Measurements from ENCODE around the gene FBXO4. TPM values are rescaled to one million over a fixed set of nuclear protein-coding genes. Genes with fewer than 3 reads are reported as not detected.
"Not testable (repeated sequence)": the region's sequence is repeated elsewhere in the genome, so short reads cannot be mapped to it uniquely, and the experiment has no call there.

The FBXO4 gene
- total RNA-seq, 2 experiments from 2014 or later, result 13.0 to 15.3 TPM

DNA sequence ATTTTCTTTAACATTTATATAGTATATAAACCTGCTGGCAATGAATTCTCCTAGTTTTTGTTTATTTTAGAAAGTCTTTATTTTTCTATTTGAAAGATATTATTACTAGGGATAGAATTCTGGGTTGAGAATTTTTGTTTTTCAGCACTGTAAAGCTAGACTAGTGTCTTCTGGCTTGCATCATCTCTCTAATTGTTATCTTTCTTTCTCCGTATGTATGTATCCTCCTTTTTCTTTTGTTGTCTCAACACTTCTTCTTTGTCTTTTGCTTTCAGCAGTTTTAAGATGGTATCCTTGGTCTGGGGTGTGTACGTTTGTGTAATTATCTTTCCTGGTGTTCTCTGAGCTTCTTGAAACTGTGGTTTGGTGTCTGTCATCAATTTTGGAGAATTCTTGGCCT, 48.8 kb downstream of the FBXO4 start:
- no peak for ATAC-seq (ENCODE audit: low read depth)
- H3K4me1 Mint-ChIP-seq, result no peaks in the 10 kb centered on the region

DNA sequence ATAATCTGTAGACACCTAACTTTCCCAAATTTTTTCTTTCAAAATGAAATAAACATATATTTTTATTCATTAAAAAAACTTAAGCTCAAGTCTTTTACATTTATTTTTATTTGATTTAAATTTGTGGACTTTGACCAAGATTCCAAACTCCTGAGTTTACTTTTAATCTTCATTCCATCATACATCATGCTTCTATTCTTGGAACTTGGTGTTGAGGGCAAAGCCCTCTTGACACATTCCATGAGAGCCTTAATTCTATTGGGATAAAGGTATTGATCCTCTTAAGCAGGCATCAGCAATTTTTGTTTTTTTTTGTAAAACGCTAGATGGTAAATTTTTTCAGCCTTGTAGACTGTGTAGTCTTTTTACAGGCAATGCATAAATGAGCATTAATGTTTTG, 53.6 kb downstream of the FBXO4 start:
- no peak overlapping the region for H3K4me3 Mint-ChIP-seq
- ATAC-seq (ENCODE audit: low read depth), result no peak
- H3K27me3 Mint-ChIP-seq, result peaks cover 4% of the 10 kb centered on the region
- H3K4me1 Mint-ChIP-seq, result no peaks in the 10 kb centered on the region
- peaks cover 3% of the 10 kb centered on the region for H3K9me3 Mint-ChIP-seq
- no peaks in the 10 kb centered on the region for H3K36me3 Mint-ChIP-seq
- DNase-seq, result no peak
- H3K27ac Mint-ChIP-seq, result no peak overlapping the region
- POLR2A ChIA-PET, result no interaction called here

More for the DNA sequence above, 48.8 kb downstream of the FBXO4 start:
- Mint-ChIP-seq H3K27ac (no peak overlapping the region), H3K9me3 (peaks cover 3% of the 10 kb centered on the region), H3K27me3 (peaks cover 2% of the 10 kb centered on the region), H3K36me3 (no peaks in the 10 kb centered on the region), H3K4me3 (no peak overlapping the region)
- no peak for DNase-seq
- POLR2A ChIA-PET, result no interaction called here

DNA sequence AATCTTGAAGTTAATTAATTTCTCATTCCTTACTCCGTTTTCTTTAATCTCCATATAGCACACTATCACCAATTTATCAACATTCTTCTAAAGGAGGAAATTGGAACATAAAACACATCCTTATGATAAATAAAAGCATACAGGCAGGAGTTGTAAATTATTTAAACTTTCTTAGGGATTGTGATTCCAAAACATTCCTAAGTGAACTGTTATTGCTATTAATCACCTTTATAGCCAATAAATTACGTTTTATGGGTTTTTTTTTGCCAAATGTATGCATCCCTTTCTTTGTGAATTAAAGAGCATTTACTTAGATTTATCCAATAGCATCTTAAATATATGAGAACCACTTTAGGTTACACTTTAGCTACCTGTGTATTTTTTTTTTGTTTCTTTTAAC, 55.3 kb downstream of the FBXO4 start:
- Mint-ChIP-seq H3K4me3 (no peak overlapping the region), H3K27ac (no peak overlapping the region), H3K36me3 (no peaks in the 10 kb centered on the region), H3K4me1 (no peaks in the 10 kb centered on the region), H3K9me3 (peaks cover 3% of the 10 kb centered on the region), H3K27me3 (peaks cover 7% of the 10 kb centered on the region)
- POLR2A ChIA-PET, result no interaction called here
- no peak for DNase-seq
- ATAC-seq (ENCODE audit: low read depth), result no peak

DNA sequence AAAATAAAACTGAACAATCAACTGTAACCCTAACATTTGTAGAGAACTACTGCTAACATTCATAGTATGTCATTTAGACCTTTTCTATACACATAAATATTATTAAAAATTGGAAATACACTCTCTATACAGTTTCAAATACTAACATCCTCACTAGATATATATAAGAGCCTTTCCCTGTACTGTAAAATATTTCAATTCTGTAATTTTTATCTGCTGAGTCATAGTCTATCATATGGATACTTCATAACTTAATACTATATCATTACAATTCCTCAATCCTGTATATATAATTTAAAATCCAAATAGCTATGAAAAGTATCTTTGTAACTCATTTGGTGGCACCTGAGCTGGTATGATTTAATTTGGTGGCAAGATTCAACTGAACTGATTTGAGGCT, 55.8 kb downstream of the FBXO4 start:
- Mint-ChIP-seq H3K27ac (no peak overlapping the region), H3K9me3 (peaks cover 3% of the 10 kb centered on the region), H3K36me3 (no peaks in the 10 kb centered on the region), H3K4me3 (no peak overlapping the region), H3K4me1 (no peaks in the 10 kb centered on the region), H3K27me3 (peaks cover 7% of the 10 kb centered on the region)
- no peak for DNase-seq
- ATAC-seq (ENCODE audit: low read depth), result no peak
- POLR2A ChIA-PET, result no interaction called here

DNA sequence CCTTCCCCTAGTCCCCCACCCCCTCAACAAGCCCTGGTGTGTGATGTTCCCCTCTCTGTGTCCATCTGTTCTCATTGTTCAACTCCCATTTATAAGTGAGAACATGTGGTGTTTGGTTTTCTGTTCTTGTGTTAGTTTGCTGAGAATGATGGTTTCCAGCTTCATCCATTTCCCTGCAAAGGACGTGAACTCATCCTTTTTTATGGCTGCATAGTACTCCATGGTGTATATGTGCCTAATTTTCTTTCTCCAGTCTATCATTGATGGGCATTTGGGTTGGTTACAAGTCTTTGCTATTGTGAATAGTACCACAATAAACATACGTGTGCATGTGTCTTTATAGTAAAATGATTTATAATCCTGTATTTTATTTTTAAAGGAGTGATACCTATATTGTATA, 57.8 kb downstream of the FBXO4 start:
- H3K27me3 Mint-ChIP-seq; H3K36me3 Mint-ChIP-seq; ATAC-seq (ENCODE audit: low read depth); DNase-seq; H3K27ac Mint-ChIP-seq; POLR2A ChIA-PET; H3K4me1 Mint-ChIP-seq; H3K4me3 Mint-ChIP-seq; H3K9me3 Mint-ChIP-seq: not testable (repeated sequence)

DNA sequence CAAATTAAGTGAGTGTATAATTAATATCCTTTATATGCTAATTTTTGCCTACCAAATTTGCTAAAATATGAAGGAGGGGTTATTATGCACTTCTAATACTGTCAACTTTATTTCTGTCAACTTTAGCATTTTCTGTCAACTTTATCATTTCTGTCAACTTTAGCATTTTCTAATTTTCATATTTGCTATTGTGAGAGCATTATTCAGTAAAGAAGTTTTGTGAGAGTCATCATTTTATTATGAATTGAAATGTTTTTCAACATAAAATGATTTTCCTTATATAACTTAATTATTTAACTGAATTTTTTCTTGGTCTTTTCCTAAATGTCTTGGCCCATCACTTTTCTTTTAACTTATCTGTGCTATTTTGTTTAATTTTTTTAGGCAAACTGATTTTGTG, 58.2 kb downstream of the FBXO4 start:
- no peak overlapping the region for H3K27ac Mint-ChIP-seq
- peaks cover 3% of the 10 kb centered on the region for H3K9me3 Mint-ChIP-seq
- POLR2A ChIA-PET, result no interaction called here
- H3K4me3 Mint-ChIP-seq, result no peak overlapping the region
- ATAC-seq (ENCODE audit: low read depth) (no peak), DNase-seq (no peak)
- H3K27me3 Mint-ChIP-seq, result peaks cover 9% of the 10 kb centered on the region
- H3K4me1 Mint-ChIP-seq, result no peaks in the 10 kb centered on the region
- no peaks in the 10 kb centered on the region for H3K36me3 Mint-ChIP-seq

DNA sequence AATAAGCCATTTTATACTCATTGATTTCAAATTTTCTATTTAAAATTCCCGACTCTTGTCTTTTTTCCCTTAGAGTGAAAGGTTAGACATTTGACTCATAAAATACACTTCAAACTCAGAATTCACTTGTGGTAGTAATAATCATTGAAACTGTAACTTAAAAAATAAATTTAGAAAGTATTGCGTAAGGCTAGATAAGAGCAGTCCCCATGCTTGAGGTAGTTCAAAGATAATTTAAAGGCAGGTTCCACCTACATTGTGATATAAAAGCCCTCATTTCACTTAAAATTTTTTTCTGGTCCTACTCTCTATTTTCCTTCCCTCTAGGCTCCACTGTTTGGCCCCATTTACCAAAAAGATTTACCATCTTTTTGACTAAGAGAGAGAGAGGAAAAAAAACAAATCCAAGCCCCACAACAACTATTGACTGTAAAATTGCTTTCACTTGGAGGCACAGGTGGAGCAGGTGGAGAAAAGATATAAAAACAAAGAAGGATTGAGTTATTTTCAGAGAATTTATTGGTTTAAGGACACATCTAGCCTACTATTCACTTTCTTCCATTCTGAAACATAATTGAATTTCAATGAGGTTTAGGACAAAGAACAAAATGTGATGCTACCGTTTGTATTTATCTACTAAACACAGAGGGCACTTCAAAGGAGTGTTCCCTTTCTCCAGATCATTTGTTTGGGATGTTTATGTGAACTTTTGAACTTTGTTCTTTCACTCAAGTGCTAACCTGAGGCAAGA, 61.0 kb downstream of the FBXO4 start:
- peaks cover 9% of the 10 kb centered on the region for H3K27me3 Mint-ChIP-seq
- no peaks in the 10 kb centered on the region for H3K4me1 Mint-ChIP-seq
- H3K9me3 Mint-ChIP-seq, result peaks cover 3% of the 10 kb centered on the region
- POLR2A ChIA-PET, result no interaction called here
- H3K4me3 Mint-ChIP-seq, result no peak overlapping the region
- H3K36me3 Mint-ChIP-seq, result no peaks in the 10 kb centered on the region
- DNase-seq (no peak), ATAC-seq (ENCODE audit: low read depth) (no peak)
- H3K27ac Mint-ChIP-seq, result no peak overlapping the region

Other genes starting within 250 kb of the FBXO4 start
- 10 to 100 TPM; 54.0 to 59.9 TPM for gene OXCT1, start 54.9 kb upstream of the FBXO4 start, total RNA-seq
- 10 to 100 TPM; 24.3 to 27.3 TPM for gene RIMOC1, start 20.9 kb upstream of the FBXO4 start, total RNA-seq

All from activated naive CD8-positive, alpha-beta T cell treated with anti-CD3 and anti-CD28 coated beads, Interleukin-2, amount 10 ng/mL, durations not matched to agents 7 days and 5 days (primary cell).